Gastrocnemius medialis (tissue), 4 donors: ENCODE data around the gene GPRC5A. TPM values are rescaled to one million over a fixed set of nuclear protein-coding genes. Genes with fewer than 3 reads are reported as not detected.
A peak's percentile ranks its signal among the peaks of the same experiment; 100 is the strongest.

Experiments used
- ATAC-seq, 2 donors: fragments of 150-250 bp; one replicate each; pipeline ENCODE4 v1.9.1; 2016
- DNase-seq, 2 donors: peaks; one replicate each; pipeline ENCODE4 v3.0.0-alpha.2; 2019
- H3K27ac ChIP-seq, 4 donors: fragments of 200-600 bp; sonication (generic); 1 replicate in 1 of 4; 2 replicates in 3 of 4; pipeline ENCODE4 v1.5.1; 2016 to 2018; ENCODE audit warnings: mild to moderate bottlenecking in 2 of 4, moderate library complexity in 1 of 4
- H3K27me3 ChIP-seq, 3 donors: fragments of 200-600 bp; sonication (generic) in 2 of 3; 1 replicate in 1 of 3; 2 replicates in 2 of 3; pipeline versions ENCODE4 v1.5.1 to v1.6.0; 2016 to 2019; ENCODE audit warnings: mild to moderate bottlenecking in 1 of 3, moderate library complexity in 1 of 3
- H3K36me3 ChIP-seq, 2 donors: fragments of 200-600 bp; sonication (generic) in 1 of 2; one replicate each; pipeline ENCODE4 v1.5.1; 2017 to 2018
- H3K4me1 ChIP-seq, 2 donors: fragments of 200-600 bp; sonication (generic) in 1 of 2; one replicate each; pipeline ENCODE4 v1.5.1; 2016 to 2017; ENCODE audit warnings: mild to moderate bottlenecking in 2 of 2
- H3K4me3 ChIP-seq, 4 donors: fragments of 200-600 bp; sonication (generic) in 3 of 4; 1 replicate in 1 of 4; 2 replicates in 3 of 4; pipeline ENCODE4 v1.5.1; 2016 to 2019; ENCODE audit warnings: mild to moderate bottlenecking in 2 of 4
- H3K9me3 ChIP-seq, 3 donors: fragments of 200-600 bp; sonication (generic) in 2 of 3; 1 replicate in 1 of 3; 2 replicates in 2 of 3; pipeline ENCODE4 v1.5.1; 2016 to 2019
- POLR2A ChIP-seq, 2 donors: fragments of 450-650 bp; IDR thresholded peaks; one replicate each; pipeline ENCODE4 v1.6.1; 2017; ENCODE audit warnings: antibody characterized with exemption in 2 of 2, mild to moderate bottlenecking in 2 of 2, moderate library complexity in 2 of 2
- in situ Hi-C, 4 donors: fragments of 200-750 bp; cut with MboI; loops; one replicate each; pipeline versions ENCODE4 v1.15.0 to v1.8.0; 2017; ENCODE audit warnings: low sequenced_read_pairs in 4 of 4
- intact Hi-C: fragments of 100-400 bp; cut with DNase I; formaldehyde crosslinking; loops from one replicate; pipeline ENCODE4 v1.15.1; 2023; ENCODE audit warnings: low total_unique reads
- total RNA-seq, 4 donors: library from RNA; depleted of rRNA; stranded (reverse); fragments of >200 nt; gene quantifications; one replicate each; pipeline versions ENCODE4 v1.1.0 to v1.2.3, GENCODE V29; 2016
- TF ChIP-seq, protein P1 (sequence below), 5 experiments: fragments of 450-650 bp in 3 of 5; fragments of 200-600 bp in 2 of 5; sonication (generic) in 2 of 5; IDR thresholded peaks in 4 of 5; conservative IDR thresholded peaks in 1 of 5; 1 replicate in 4 of 5; 2 replicates in 1 of 5; pipeline ENCODE4 v1.5.1; 2016 to 2019; ENCODE audit warnings: antibody characterized with exemption in 5 of 5, mild to moderate bottlenecking in 3 of 5, moderate library complexity in 3 of 5

The GPRC5A gene
- total RNA-seq, 4 donors from 2014 or later, result 0.23 to 5.8 (median 0.52) TPM

DNA sequence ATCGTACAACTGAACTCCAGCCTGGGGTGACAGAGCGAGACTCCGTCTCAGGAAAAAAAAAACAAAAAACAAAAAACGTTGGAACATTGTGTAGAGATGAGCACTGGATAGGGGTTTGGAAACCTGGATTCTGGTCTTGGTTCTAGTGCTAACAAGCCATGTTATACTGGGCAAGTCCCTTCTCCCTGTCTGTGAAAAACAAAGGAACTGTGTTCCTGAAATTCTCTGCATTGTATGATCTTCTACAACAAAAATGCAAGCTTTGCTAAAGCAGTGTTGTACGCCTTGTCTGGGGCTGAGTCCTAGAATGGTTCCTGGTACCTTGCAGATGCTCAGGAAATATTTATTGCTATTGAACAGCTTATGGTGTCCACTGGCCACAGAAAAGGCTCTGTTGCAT is 47.2 kb downstream of the GPRC5A start:
- H3K4me3 ChIP-seq, result no peak overlapping the region
- H3K27me3 ChIP-seq, result no peaks in the 10 kb centered on the region
- TF ChIP-seq, protein P1, sequence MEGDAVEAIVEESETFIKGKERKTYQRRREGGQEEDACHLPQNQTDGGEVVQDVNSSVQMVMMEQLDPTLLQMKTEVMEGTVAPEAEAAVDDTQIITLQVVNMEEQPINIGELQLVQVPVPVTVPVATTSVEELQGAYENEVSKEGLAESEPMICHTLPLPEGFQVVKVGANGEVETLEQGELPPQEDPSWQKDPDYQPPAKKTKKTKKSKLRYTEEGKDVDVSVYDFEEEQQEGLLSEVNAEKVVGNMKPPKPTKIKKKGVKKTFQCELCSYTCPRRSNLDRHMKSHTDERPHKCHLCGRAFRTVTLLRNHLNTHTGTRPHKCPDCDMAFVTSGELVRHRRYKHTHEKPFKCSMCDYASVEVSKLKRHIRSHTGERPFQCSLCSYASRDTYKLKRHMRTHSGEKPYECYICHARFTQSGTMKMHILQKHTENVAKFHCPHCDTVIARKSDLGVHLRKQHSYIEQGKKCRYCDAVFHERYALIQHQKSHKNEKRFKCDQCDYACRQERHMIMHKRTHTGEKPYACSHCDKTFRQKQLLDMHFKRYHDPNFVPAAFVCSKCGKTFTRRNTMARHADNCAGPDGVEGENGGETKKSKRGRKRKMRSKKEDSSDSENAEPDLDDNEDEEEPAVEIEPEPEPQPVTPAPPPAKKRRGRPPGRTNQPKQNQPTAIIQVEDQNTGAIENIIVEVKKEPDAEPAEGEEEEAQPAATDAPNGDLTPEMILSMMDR (IDR thresholded peaks at IDR 0.05 in 4 of 5, conservative IDR thresholded peaks at IDR 0.05 in 1 of 5), result no peak
- TF ChIP-seq POLR2A (IDR thresholded peaks at IDR 0.05), result no peak
- intact Hi-C loops, result no loop called here
- DNase-seq, result no peak
- ATAC-seq, result no peak
- no peaks in the 10 kb centered on the region for H3K36me3 ChIP-seq
- H3K27ac ChIP-seq, result no peak overlapping the region
- H3K4me1 ChIP-seq, result no peaks in the 10 kb centered on the region
- in situ Hi-C loops, result no loop called here
- no peaks in the 10 kb centered on the region for H3K9me3 ChIP-seq

DNA sequence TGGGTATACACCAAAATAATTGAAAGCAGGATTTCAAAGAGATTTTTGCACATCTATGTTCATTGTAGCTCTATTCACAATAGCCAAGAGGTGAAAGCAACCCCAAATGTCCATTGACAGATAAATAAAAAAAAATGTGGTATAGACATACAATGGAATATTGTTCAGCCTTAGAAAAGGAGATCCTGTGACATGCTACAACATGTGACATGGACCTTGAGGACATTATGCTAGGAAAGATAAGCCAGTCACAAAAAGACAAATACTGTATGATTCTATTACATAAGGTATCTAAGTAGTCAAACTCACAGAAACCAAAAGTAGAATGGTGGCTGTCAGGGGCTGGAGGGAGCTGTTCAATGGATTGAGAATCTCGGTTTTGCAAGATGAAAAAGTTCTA is 48.5 kb downstream of the GPRC5A start:
- Histone ChIP-seq H3K27me3 (no peaks in the 10 kb centered on the region), H3K36me3 (no peaks in the 10 kb centered on the region), H3K9me3 (no peaks in the 10 kb centered on the region), H3K4me1 (no peaks in the 10 kb centered on the region), H3K27ac (no peak overlapping the region), H3K4me3 (no peak overlapping the region)
- in situ Hi-C loops (no loop called here), intact Hi-C loops (no loop called here)
- TF ChIP-seq, protein P1 (IDR thresholded peaks at IDR 0.05 in 4 of 5, conservative IDR thresholded peaks at IDR 0.05 in 1 of 5), result no peak
- DNase-seq, result no peak
- no peak for ATAC-seq

DNA sequence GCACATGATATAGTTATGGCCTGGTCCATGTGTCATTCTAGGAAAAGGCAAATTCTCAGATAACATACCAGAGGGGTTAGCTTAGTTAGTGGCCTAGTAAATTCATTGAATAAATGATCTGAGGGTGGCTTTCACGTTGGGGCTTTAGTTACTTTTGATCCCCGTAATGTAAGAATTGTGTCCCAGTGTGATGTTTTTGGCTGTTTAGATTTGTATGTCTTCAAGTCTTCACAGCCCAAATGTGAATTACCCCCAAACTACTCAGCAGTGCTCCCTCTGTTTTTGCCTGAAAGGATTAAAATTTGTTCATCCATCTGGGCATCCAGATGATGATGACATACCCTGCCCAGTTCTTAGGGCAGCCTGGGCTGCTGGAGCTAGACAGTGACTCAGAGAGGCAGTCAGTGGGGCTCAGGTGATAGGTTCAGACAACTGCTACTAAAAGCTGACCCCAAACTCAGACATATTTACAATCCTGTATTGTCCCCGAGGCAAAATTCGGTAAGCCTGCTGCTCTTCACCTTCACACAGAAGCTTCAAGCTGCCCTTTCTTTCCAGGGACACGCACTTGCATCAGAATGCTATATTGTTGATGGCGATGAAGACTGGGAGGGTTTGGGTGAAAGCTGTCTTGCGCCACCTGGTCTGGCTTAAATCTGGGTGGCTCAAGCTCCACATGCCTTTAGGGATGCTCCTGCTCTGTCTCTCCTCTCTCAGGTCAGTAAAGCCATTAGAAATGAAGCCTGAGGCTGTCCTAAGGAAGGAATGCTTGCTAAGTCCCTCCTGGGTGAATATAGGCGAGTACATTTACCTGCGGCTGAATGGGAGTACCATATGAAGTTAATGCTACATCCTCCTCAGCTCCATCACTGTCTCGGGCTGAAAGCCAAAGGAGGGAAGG is 50.3 kb downstream of the GPRC5A start:
- DNase-seq, result no peak
- Histone ChIP-seq H3K27ac (no peak overlapping the region), H3K9me3 (no peaks in the 10 kb centered on the region), H3K4me1 (no peaks in the 10 kb centered on the region), H3K4me3 (no peak overlapping the region), H3K27me3 (no peaks in the 10 kb centered on the region), H3K36me3 (no peaks in the 10 kb centered on the region)
- intact Hi-C loops, result no loop called here
- no peak for ATAC-seq
- in situ Hi-C loops, result no loop called here
- no peak for TF ChIP-seq POLR2A (IDR thresholded peaks at IDR 0.05)
- TF ChIP-seq, protein P1 (IDR thresholded peaks at IDR 0.05 in 4 of 5, conservative IDR thresholded peaks at IDR 0.05 in 1 of 5), result no peak

DNA sequence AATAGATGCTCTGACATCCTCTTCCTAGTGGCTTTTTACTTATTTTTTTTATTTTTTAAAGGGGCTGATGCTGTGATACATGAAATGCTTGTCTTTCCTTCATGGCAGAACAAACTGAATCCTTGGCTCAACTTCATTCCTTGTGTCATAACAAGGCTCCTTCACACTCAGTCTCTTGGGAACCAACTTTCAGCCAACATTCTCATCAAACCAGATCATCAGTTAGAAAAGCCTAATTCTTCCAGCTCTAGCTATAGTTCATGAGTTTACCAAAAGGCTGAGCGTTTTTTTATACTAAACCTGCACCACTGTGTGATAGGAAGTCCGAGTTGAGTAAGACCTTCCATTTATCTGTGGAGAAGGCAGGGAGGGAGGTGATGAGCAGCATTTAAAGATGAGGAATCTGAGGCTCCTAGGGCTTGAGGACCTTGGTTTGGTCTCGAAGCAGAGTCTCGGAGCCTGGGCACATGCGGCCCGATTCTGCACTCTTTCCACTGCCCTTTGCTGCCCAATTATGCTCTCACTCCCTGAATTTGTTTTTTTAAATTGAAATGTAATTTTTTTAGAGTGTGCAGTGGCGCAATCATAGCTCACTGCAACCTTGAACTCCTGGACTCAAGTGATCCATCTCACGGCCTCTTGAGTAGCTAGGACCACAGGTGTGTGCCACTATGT is 52.4 kb downstream of the GPRC5A start:
- H3K36me3 ChIP-seq, result no peaks in the 10 kb centered on the region
- H3K4me1 ChIP-seq, result no peaks in the 10 kb centered on the region
- H3K4me3 ChIP-seq, result no peak overlapping the region
- DNase-seq (peak in 1 of 2 donors; percentile 12), ATAC-seq (peak; percentile 80 to 83)
- no peaks in the 10 kb centered on the region for H3K27me3 ChIP-seq
- in situ Hi-C loops (no loop called here), intact Hi-C loops (no loop called here)
- H3K9me3 ChIP-seq, result no peaks in the 10 kb centered on the region
- no peak for TF ChIP-seq POLR2A (IDR thresholded peaks at IDR 0.05)
- TF ChIP-seq, protein P1 (IDR thresholded peaks at IDR 0.05 in 4 of 5, conservative IDR thresholded peaks at IDR 0.05 in 1 of 5), result no peak
- no peak overlapping the region for H3K27ac ChIP-seq
